HG03039 (cell line): ENCODE data around the gene TSPEAR.
"Not testable (repeated sequence)": the region's sequence is repeated elsewhere in the genome, so short reads cannot be mapped to it uniquely, and the experiment has no call there.

Experiments
- ATAC-seq: cut with Tn5 transposase; IDR thresholded peaks from one replicate; pipeline ENCODE4 v1.9.1; 2021; ENCODE audit warnings: mild to moderate bottlenecking, moderate library complexity; ENCODE audit not compliant: unreplicated experiment

The TSPEAR gene

DNA sequence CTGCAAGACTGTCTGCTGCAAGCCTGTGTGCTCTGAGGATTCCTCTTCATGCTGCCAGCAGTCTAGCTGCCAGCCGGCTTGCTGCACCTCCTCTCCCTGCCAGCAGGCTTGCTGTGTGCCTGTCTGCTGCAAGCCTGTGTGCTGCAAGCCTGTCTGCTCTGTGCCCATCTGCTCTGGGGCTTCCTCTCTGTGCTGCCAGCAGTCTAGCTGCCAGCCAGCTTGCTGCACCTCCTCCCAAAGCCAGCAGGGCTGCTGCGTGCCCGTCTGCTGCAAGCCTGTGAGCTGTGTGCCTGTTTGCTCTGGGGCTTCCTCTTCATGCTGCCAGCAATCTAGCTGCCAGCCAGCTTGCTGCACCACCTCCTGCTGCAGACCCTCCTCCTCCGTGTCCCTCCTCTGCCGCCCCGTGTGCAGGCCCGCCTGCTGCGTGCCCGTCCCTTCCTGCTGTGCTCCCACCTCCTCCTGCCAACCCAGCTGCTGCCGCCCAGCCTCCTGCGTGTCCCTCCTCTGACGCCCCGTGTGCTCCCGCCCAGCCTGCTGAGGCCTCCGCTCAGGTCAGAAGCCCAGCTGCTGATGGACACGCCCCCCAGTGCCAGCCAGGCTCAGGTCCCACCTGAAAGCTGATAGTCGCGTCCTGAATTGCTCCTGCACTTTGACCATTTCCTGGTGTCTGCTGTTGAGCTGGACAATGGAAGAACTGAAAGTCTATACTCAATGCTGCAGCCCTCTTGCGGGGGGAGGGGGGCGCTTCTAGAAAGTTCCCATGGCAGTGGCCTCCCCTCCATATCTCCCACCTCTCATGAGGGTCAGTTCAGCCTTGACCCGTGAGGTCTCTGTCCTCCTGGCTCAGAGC lies 136.7 kb downstream of the TSPEAR start:
- ATAC-seq, result no peak

DNA sequence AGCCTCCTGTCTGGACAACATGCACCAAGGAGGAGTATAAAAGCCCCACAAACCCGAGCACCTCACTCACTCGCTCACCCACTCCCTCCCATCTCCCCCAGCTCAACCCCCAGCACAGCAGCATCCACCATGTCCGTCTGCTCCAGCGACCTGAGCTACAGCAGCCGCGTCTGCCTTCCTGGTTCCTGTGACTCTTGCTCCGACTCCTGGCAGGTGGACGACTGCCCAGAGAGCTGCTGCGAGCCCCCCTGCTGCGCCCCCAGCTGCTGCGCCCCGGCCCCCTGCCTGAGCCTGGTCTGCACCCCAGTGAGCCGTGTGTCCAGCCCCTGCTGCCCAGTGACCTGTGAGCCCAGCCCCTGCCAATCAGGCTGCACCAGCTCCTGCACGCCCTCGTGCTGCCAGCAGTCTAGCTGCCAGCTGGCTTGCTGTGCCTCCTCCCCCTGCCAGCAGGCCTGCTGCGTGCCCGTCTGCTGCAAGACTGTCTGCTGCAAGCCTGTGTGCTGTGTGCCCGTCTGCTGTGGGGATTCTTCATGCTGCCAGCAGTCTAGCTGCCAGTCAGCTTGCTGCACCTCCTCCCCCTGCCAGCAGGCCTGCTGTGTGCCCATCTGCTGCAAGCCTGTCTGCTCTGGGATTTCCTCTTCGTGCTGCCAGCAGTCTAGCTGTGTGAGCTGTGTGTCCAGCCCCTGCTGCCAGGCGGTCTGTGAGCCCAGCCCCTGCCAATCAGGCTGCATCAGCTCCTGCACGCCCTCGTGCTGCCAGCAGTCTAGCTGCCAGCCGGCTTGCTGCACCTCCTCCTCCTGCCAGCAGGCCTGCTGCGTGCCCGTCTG lies 137.5 kb downstream of the TSPEAR start, which contains the start of gene KRTAP10-4:
TSS of gene KRTAP10-4 (plus strand) at position 100 of the 827 bp plus-strand sequence. CDS start at position 130, 30 bp downstream.
- not testable (repeated sequence) for ATAC-seq

GRCh38 chr21:44572959-44573583 lies 138.3 kb downstream of the TSPEAR start:
- no peak for ATAC-seq

DNA sequence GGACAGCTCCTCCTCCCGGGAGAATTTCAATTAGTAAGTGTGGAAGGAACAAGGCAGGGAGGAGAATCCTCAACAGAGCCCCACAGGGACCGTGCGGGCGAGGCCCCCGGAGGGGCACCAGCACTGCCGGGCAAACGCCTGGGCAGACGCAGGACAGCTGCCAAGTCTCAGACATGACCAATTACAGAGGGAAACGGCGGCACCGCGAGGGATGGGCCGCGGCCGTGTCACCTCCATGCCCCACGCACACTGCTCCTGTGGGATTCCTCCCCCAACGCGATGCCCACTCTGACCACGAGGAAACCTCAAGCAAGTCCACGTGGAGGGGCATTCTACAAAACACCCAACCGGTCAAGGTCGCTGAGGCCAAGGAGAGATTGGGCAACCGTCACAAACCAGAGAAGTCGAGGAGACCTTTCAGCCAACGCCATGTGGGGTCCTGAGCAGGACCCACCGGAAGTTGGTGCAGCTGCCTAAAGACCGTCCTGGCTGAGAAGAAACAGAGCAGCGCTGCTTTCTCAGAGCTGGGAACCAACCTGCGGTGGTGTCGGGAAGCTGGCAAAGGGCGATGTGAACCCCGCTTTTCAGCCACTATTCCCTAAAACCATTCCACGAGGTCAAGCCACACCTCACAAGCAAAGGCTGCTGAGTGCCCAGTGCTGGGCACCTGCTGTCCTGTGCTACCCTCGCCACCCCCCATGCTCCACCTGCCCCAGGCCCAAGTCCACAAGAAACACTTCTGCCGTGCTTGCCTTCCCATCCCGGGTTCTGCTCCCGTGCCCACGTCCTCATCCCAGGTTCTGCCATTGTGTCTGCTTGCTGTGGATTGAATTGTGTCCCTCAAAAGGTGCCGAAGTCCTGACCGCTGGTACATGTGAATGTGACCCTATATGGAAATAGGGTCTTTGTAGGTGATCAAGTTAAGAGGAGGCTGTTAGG lies 139.3 kb downstream of the TSPEAR start:
- ATAC-seq, result no peak

- no peak for ATAC-seq
These were observed 140.1 kb downstream of the TSPEAR start for GRCh38 chr21:44571296-44571695.

- no peak for ATAC-seq
These were observed 141.4 kb downstream of the TSPEAR start for GRCh38 chr21:44569861-44570517.

DNA sequence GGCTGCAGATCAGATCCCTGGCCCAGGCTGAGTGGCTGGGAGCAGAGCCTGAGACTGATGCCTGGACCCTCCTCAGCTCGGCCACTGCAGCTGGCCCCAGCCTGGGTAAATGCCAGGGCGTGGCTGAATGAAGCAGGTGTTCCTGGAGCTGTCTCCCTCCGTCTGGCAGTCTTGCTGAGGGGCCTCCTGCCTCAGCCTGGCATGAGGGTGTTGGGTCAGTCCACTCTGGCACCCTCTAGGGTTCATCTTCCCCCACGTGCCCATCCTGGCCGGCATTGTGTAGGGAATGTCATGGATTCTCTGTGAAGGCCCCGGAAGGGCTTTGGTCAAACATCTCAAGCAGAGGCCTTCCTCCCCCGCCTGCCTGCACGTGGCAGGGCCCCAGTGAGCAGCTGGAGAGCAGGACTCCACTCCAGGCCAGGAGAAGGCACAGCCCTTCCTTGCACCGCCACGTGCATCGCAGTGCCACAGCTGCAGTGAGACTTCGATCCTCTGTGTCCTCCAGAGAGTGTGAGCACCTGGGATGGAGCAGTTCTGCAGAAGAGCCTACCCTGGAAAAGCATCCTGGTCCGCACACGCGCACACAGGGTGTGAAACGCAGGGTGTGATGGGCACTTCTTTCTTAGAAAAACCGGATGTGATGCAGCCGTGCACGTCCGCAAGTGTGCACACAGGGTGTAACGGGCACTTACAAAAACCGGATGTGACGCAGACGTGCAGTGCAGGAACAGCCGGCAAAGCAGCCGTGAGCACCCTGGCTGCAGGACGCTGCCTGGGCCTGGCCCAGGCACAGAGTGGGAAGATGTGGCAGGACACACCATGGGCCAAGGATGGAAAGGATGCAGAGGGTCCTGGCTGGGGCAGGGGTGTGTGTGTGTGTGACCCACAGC lies 142.5 kb downstream of the TSPEAR start:
- ATAC-seq, result no peak

DNA sequence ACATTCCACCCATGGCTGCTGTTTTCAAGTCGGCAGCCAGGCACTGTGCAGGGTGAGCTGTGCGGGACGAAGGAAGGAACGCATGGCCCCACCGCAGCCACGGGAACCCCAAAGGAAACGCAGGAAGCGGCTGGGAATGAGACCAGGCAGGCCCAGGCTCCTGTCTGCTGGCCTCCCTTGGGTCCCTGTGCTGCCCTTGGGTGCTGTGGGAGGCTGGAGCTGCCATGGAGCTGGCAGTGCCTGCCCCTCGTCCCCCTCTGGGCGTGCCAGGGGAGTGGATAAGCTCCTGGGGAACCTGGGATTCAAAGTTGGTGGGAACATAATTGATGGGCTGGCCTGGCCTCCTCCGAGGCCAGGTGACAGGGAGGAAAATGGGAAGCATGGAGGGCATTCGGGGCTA lies 143.1 kb downstream of the TSPEAR start:
- ATAC-seq, result no peak

GRCh38 chr21:44567481-44568171 lies 143.7 kb downstream of the TSPEAR start:
- ATAC-seq, result no peak

DNA sequence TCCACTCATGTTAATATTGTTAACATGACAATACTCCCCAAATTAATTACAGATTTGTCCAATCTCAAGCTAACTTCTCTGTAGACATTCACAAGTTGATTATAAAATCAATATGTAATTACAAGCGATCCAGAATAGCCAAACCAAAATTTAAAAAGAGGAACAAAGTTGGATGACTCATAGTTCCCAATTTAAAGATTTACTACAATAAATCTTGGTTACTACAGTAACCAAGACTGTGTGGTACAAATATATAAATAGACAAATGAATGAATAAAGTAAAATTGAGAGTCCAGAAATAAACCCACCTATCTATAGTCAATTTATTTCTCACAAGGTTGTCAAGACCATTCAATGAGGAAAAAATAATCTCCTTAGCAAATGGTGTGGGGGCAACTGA lies 145.0 kb downstream of the TSPEAR start:
- ATAC-seq, result no peak

DNA sequence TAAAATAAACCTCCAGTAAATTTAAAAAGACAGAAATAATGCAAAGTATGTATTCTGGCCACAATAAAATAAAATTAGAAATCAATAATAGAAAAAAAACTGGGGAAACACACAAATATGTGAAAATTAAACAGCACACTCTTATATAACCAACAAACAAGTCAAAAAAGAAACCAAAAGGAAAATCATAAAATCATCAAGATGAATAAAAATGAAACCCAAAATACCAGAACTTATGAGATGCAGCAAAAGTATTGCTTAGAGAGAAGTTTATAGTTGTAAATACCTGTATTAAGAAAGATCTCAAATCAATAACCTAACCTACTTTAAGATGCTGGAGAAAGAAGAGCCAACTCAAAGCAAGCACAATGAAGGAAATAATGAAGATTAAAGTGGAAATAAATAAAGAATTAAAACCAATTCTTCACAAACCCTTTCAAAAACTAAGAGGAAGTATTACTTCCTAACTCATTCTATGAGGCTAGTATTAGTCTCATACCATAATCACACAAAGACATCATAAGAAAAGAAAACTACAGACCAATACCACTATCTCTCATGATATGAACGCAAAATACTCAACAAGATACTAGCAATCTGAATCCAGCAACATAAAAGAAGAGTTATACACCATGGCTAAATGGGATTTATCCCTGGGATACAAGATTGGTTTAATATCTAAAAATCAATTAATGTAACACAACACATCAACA lies 146.3 kb downstream of the TSPEAR start:
- no peak for ATAC-seq

DNA sequence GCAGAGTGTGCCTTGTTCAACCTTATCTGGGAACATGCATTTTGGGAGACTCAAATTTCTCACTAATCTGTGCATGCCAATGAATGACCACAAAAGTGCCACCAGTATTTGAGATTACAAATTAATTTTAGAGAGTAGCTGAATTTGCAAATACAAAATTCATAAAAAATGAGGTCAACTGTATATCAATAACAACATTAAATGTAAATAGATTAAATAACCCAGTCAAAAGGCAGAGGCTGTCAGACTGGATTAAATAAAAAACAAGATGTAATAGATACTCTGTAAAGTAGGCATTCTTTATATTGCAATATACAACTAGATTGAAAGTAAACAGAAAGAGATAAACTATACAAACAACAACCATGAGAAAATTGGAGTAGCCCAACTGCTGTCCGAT lies 147.3 kb downstream of the TSPEAR start:
- ATAC-seq, result no peak

DNA sequence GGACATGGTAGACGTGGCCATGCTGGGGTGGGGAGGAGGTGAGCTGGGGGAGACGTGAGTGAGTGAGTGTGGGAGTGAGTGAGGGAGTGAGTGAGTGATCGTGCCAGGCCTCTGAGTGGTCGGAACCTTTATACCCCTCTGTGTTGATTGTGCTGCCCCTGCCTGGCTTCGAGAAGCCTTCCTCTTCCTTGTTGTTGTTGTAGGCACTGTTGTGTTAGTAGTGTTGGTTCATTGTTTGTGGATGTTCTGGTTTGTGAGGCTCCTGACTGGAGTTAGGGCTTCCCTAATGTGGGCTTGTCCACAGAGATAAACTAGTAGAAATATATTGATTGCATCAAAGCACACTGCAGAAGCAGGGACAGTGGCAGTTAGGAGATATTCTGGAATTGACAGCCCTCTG lies 152.7 kb downstream of the TSPEAR start, which contains the start of gene KRTAP10-3:
TSS of gene KRTAP10-3 (minus strand) at position 101 of the 400 bp plus-strand sequence. CDS start at position 21, 80 bp downstream.
- no peak for ATAC-seq

DNA sequence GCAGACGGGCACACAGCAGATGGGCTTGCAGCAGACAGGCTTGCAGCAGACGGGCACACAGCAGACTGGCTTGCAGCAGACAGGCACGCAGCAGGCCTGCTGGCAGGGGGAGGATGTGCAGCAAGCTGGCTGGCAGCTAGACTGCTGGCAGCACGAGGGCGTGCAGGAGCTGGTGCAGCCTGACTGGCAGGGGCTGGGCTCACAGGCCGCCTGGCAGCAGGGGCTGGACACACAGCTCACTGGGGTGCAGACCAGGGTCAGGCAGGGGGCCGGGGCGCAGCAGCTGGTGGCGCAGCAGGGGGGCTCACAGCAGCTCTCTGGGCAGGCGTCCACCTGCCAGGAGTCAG lies 153.1 kb downstream of the TSPEAR start:
- ATAC-seq, result not testable (repeated sequence)

DNA sequence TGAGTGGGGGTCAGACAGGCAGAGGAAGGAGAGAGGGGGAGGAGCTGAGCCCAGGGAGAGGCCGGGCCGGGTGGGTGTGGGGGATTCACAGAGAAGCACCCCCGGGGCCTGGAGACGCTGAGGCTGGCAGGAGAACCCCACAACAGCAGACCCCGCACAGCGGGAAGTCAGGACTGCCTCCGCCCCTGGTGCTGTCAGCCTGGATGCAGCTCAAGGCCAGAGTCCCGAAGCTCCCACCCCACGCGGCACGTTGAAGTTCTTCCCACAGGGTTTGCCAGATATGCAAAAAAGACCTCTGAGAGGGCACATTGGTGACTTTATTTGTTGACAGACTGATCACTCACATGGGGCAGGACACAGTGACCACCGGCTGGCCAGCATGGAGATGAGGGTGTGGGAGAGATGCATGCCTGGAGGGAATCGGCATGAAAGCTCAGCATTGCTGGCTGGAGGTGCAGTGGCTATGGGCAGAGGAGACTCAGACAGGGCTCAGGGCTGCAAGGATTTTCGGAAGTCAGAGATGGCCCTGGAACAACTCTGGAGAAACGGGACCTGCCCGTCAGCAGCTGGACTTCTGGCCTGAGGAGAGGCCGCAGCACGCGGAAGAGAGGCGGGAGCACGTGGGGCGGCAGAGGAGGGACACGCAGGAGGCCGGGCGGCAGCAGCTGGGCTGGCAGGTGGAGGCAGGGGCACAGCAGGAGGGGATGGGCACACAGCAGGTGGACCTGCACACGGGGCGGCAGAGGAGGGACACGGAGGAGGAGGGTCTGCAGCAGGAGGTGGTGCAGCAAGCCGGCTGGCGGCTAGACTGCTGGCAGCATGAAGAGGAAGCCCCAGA lies 153.7 kb downstream of the TSPEAR start:
- no peak for ATAC-seq

DNA sequence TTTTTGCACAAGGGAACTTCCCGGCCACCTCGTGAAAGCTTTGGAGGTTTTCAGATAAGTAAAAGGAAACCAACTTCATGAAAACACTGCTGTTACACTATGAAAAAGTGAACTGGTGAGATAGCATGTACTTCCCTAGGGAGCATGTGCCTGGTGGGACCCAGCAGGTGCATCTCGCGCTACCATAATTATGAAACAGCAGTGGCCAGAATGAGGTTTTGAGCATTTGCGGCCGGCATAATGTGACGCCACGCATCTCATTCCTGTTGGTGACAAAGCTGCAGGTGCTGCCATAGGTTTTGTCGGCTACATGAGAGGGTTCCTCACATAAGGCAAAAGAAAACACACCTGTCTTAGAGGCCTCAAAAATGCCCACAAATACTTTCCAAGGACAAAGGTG lies 154.5 kb downstream of the TSPEAR start:
- no peak for ATAC-seq
